RWPE2 (cell line): ENCODE measurements around the gene OR3A2.

ENCODE experiments used
- ATAC-seq: fragments of 200-7000 bp; cut with Tn5 transposase; 3 replicates; pipeline ENCODE4 v1.9.1; 2021; ENCODE audit warnings: low read depth
- DNase-seq: peaks from one replicate; pipeline ENCODE4 v3.0.0-alpha.2; 2020; ENCODE audit warnings: low spot score
- H3K27ac ChIP-seq: fragments of 450-650 bp; 2 replicates; pipeline ENCODE4 v1.5.1; 2017; ENCODE audit warnings: mild to moderate bottlenecking; ENCODE audit not compliant: poor library complexity, severe bottlenecking
- H3K27me3 ChIP-seq: fragments of 250-450 bp; sonication (Bioruptor Pico); 2 replicates; pipeline ENCODE4 v1.5.1; 2021; ENCODE audit warnings: mild to moderate bottlenecking, moderate library complexity; ENCODE audit not compliant: insufficient read depth, poor library complexity, severe bottlenecking
- H3K36me3 ChIP-seq: fragments of 250-450 bp; sonication (Bioruptor Pico); 2 replicates; pipeline ENCODE4 v1.5.1; 2020; ENCODE audit warnings: low read depth, mild to moderate bottlenecking, moderate library complexity
- H3K4me1 ChIP-seq: fragments of 250-450 bp; sonication (Bioruptor Pico); 2 replicates; pipeline ENCODE4 v1.5.1; 2021; ENCODE audit warnings: mild to moderate bottlenecking, moderate library complexity; ENCODE audit not compliant: insufficient read depth, poor library complexity, severe bottlenecking
- H3K4me3 ChIP-seq: fragments of 250-450 bp; sonication (Bioruptor Pico); 2 replicates; pipeline ENCODE4 v1.5.1; 2021; ENCODE audit warnings: mild to moderate bottlenecking, moderate library complexity; ENCODE audit not compliant: severe bottlenecking
- H3K9me3 ChIP-seq: fragments of 250-450 bp; sonication (Bioruptor Pico); 2 replicates; pipeline ENCODE4 v1.5.1; 2021; ENCODE audit warnings: mild to moderate bottlenecking, moderate library complexity; ENCODE audit not compliant: severe bottlenecking
- TF ChIP-seq, protein P1 (sequence below): fragments of 450-650 bp; IDR thresholded peaks from one replicate; pipeline ENCODE4 v1.5.1; 2017; ENCODE audit warnings: mild to moderate bottlenecking, moderate library complexity; ENCODE audit not compliant: poor library complexity, severe bottlenecking

Gene OR3A2

DNA sequence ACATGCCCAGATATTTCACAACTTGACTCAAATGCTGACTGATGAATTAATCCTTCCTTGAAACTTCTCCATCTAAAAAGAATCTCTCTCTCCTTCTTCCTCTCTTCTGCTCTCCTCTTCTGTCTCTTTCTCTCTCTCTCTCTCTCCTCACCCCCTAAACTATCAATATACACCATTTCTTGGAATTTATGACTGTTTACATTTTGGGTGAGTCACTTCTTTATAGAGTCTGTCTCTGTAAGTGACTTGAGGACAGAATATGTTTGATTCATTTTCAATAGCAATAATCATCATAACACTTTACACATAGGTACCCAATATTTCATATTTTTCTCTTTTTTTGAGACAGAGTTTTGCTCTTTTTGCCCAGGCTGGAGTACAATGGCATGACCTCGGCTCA is 103.2 kb downstream of the OR3A2 start:
- DNase-seq = no peak
- H3K9me3 ChIP-seq = no peaks in the 10 kb centered on the region
- H3K4me1 ChIP-seq = no peaks in the 10 kb centered on the region
- H3K36me3 ChIP-seq = no peaks in the 10 kb centered on the region
- no peak; the same call in 2 of the 3 replicates for ATAC-seq
- TF ChIP-seq, protein P1, sequence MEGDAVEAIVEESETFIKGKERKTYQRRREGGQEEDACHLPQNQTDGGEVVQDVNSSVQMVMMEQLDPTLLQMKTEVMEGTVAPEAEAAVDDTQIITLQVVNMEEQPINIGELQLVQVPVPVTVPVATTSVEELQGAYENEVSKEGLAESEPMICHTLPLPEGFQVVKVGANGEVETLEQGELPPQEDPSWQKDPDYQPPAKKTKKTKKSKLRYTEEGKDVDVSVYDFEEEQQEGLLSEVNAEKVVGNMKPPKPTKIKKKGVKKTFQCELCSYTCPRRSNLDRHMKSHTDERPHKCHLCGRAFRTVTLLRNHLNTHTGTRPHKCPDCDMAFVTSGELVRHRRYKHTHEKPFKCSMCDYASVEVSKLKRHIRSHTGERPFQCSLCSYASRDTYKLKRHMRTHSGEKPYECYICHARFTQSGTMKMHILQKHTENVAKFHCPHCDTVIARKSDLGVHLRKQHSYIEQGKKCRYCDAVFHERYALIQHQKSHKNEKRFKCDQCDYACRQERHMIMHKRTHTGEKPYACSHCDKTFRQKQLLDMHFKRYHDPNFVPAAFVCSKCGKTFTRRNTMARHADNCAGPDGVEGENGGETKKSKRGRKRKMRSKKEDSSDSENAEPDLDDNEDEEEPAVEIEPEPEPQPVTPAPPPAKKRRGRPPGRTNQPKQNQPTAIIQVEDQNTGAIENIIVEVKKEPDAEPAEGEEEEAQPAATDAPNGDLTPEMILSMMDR = no peak
- no peak overlapping the region for H3K27ac ChIP-seq
- H3K4me3 ChIP-seq = no peak overlapping the region
- H3K27me3 ChIP-seq = no peaks in the 10 kb centered on the region

DNA sequence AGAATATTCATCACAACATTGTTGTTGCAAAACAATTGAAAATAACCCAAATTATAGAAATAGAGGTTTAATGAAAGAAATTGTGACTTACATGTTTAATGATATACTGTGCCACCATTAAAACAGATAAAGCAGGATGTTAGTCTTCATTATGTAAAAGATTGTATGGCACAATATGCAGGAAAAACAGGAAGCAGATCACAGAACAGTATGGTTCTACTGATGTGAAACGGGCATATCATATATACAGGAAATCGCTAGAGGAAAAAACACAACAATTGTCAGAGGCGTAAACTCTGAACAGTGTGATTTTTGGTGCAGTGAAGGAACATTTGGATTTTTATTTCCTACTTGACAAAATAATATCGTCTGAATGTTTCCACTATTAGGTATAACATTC is 110.0 kb downstream of the OR3A2 start:
- no peaks in the 10 kb centered on the region for H3K9me3 ChIP-seq
- no peaks in the 10 kb centered on the region for H3K27me3 ChIP-seq
- no peaks in the 10 kb centered on the region for H3K36me3 ChIP-seq
- DNase-seq (no peak), ATAC-seq (no peak)
- H3K4me3 ChIP-seq = no peak overlapping the region
- TF ChIP-seq, protein P1 = no peak
- no peaks in the 10 kb centered on the region for H3K4me1 ChIP-seq
- H3K27ac ChIP-seq = no peak overlapping the region

DNA sequence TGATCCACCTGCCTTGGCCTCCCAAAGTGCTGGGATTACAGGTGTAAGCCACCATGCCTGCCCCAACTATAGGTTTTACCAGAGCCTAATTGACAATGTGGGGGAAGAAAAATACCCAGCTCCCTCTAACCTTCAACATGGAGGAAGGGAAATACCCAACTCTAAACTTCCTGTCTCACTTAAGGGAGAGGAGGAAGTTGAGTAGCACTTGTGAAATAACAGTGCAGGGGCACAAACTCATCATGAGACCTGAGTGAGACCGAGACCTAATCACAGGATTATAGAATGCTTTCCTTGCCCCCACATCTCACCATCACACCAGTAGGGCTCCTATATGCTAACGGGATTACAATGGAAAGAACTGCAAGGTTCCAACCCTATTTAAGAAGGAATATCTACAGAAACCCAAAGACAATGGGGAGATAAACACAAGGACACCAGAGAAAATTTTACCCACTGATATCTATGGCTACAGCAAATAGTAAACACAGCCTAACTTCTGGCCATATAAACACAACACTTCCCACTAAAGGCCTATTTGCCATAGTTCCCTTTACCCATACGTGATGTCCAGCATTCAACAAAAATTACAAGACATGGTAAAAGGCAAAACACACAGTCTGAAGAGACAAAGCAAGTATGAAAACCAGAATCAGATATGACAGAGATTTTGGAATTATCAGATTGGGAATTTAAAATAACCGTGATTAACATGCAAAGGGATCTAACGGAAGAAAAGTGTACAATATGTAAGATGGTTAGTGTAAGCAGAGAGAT is 114.8 kb downstream of the OR3A2 start:
- Histone ChIP-seq H3K36me3 (no peaks in the 10 kb centered on the region), H3K9me3 (no peaks in the 10 kb centered on the region), H3K4me3 (no peak overlapping the region), H3K27me3 (no peaks in the 10 kb centered on the region), H3K27ac (no peak overlapping the region), H3K4me1 (no peaks in the 10 kb centered on the region)
- TF ChIP-seq, protein P1 = no peak
- no peak for ATAC-seq
- DNase-seq = no peak

DNA sequence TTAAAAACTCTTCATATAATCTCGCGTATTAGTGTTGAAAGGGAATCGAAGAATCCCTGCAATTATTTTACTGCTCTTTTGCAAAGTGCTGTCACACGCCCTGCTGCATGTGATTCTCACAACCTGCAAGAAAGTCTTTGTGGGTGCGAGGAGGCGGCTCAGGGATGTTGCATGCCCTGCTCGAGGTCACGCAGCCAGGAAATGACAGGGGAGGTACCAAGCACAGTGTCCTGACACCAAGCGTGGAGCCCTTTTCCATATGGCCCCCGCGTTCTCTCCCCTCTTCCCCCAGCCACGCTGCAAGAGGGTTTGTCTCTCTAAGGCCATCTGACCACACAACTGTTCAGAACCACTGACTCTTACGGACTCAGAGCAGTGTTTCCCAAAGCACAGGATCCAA is 125.5 kb downstream of the OR3A2 start:
- TF ChIP-seq, protein P1 = no peak
- H3K36me3 ChIP-seq = no peaks in the 10 kb centered on the region
- no peak for ATAC-seq

DNA sequence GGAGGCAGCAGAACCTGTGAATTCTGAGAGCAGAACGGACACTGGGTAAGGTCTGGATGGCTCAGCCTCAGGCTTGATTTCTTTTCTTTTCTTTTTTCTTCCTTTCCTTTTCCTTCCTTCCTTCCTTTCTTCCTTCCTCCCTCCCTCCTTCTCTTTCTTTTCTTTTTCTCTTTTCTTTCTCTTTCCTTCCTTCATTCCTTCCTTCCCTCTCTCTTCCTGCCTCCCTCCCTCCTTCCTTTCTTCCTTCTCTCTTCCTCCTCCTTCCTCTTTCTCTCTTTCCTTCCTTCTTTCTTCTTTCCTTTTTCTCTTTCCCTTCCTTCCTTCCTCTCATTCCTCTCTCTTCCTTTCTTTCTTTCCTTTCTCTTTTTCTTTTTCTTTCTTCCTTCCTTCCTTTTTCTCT is 125.9 kb downstream of the OR3A2 start:
- ATAC-seq = no peak

More for the DNA sequence above, 125.5 kb downstream of the OR3A2 start:
- Histone ChIP-seq H3K27me3 (peaks cover 6% of the 10 kb centered on the region), H3K9me3 (no peaks in the 10 kb centered on the region), H3K4me3 (no peak overlapping the region), H3K27ac (no peak overlapping the region), H3K4me1 (no peaks in the 10 kb centered on the region)
- DNase-seq = no peak

More for the DNA sequence above, 125.9 kb downstream of the OR3A2 start:
- DNase-seq = no peak
- TF ChIP-seq, protein P1 = no peak
- no peak overlapping the region for H3K27ac ChIP-seq
- H3K9me3 ChIP-seq = no peaks in the 10 kb centered on the region
- H3K4me3 ChIP-seq = no peak overlapping the region
- H3K4me1 ChIP-seq = no peaks in the 10 kb centered on the region
- H3K27me3 ChIP-seq = peaks cover 6% of the 10 kb centered on the region
- no peaks in the 10 kb centered on the region for H3K36me3 ChIP-seq
